Esophagus squamous epithelium (tissue), 4 donors: ENCODE measurements around the gene ZNF442.
"Not testable (repeated sequence)": the region's sequence is repeated elsewhere in the genome, so short reads cannot be mapped to it uniquely, and the experiment has no call there.

Experiments used
- POLR2A ChIP-seq, 4 donors: fragments of 450-650 bp; IDR thresholded peaks; one replicate each; pipeline ENCODE4 v1.6.1; 2017; ENCODE audit warnings: antibody characterized with exemption in 4 of 4, mild to moderate bottlenecking in 4 of 4, moderate library complexity in 3 of 4
- TF ChIP-seq, protein P1 (sequence below), 6 experiments: fragments of 450-650 bp in 4 of 6; fragments of 200-600 bp in 2 of 6; sonication (generic) in 2 of 6; IDR thresholded peaks; one replicate each; pipeline ENCODE4 v1.5.1; 2016 to 2019; ENCODE audit warnings: antibody characterized with exemption in 6 of 6, mild to moderate bottlenecking in 4 of 6, moderate library complexity in 4 of 6

DNA sequence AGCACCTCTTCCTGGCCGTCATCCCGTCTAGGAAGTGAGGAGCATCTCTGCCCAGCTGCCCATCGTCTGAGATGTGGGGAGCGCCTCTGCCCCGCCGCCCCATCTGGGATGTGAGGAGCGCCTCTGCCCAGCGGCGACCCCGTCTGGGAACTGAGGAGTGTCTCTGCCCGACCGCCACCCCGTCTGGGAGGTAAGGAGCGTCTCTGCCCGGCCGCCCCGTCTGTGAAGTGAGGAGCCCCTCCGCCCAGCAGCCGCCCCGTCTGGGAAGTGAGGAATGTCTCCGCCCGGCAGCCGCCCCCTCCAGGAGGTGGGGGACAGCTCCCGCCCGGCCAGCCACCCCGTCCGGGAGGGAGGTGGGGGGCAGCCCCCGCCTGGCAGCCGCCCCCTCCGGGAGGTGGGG lies 3.2 kb downstream of the ZNF442 start:
- TF ChIP-seq, protein P1, sequence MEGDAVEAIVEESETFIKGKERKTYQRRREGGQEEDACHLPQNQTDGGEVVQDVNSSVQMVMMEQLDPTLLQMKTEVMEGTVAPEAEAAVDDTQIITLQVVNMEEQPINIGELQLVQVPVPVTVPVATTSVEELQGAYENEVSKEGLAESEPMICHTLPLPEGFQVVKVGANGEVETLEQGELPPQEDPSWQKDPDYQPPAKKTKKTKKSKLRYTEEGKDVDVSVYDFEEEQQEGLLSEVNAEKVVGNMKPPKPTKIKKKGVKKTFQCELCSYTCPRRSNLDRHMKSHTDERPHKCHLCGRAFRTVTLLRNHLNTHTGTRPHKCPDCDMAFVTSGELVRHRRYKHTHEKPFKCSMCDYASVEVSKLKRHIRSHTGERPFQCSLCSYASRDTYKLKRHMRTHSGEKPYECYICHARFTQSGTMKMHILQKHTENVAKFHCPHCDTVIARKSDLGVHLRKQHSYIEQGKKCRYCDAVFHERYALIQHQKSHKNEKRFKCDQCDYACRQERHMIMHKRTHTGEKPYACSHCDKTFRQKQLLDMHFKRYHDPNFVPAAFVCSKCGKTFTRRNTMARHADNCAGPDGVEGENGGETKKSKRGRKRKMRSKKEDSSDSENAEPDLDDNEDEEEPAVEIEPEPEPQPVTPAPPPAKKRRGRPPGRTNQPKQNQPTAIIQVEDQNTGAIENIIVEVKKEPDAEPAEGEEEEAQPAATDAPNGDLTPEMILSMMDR (IDR thresholded peaks at IDR 0.05) = not testable (repeated sequence)
- TF ChIP-seq POLR2A (IDR thresholded peaks at IDR 0.05) = not testable (repeated sequence)
